Stimulated activated naive CD8-positive, alpha-beta T cell treated with anti-CD3 and anti-CD28 coated beads, Interleukin-15, amount 100 ng/mL, for 72 hours (primary cell): ENCODE measurements around the gene TEF.
"Not testable (repeated sequence)": the region's sequence is repeated elsewhere in the genome, so short reads cannot be mapped to it uniquely, and the experiment has no call there.

Source experiments
- ATAC-seq: fragments of 150-1000 bp; cut with Tn5 transposase; 2 replicates; pipeline ENCODE4 v1.10.0; 2021; ENCODE audit warnings: mild to moderate bottlenecking, moderate library complexity
- DNase-seq, 2 donors: peaks; one replicate each; pipeline ENCODE4 v3.0.0; 2021 to 2022
- H3K27ac Mint-ChIP-seq, 2 donors: one replicate each; pipeline ENCODE4 v1.8.0; 2022; ENCODE audit warnings: mild to moderate bottlenecking in 2 of 2, mixed read lengths in 2 of 2, moderate library complexity in 2 of 2
- H3K27me3 Mint-ChIP-seq: one replicate; pipeline ENCODE4 v1.8.0; 2022; ENCODE audit warnings: mixed read lengths
- H3K4me1 Mint-ChIP-seq: one replicate; pipeline ENCODE4 v1.8.0; 2022; ENCODE audit warnings: mild to moderate bottlenecking, mixed read lengths
- H3K4me3 Mint-ChIP-seq, 2 donors: one replicate each; pipeline ENCODE4 v1.8.0; 2022; ENCODE audit warnings: mild to moderate bottlenecking in 2 of 2, mixed read lengths in 2 of 2, moderate library complexity in 1 of 2
- H3K9me3 Mint-ChIP-seq, 2 donors: one replicate each; pipeline ENCODE4 v1.8.0; 2022; ENCODE audit warnings: mixed read lengths in 2 of 2

The TEF gene

GRCh38 chr22:41394012-41394356 is 12.2 kb downstream of the TEF start:
- Mint-ChIP-seq H3K4me3 (no peak overlapping the region), H3K27me3 (no peaks in the 10 kb centered on the region), H3K4me1 (no peaks in the 10 kb centered on the region)

GRCh38 chr22:41395531-41396240 is 13.9 kb downstream of the TEF start:
- Mint-ChIP-seq H3K27me3 (no peaks in the 10 kb centered on the region), H3K4me1 (no peaks in the 10 kb centered on the region), H3K9me3 (no peaks in the 10 kb centered on the region), H3K27ac (no peak overlapping the region), H3K4me3 (no peak overlapping the region)
- ATAC-seq (no peak), DNase-seq (no peak)

More at GRCh38 chr22:41394012-41394356, 12.2 kb downstream of the TEF start:
- ATAC-seq = no peak
- DNase-seq = no peak
- H3K27ac Mint-ChIP-seq = no peak overlapping the region
- no peaks in the 10 kb centered on the region for H3K9me3 Mint-ChIP-seq

- H3K27ac Mint-ChIP-seq = peak overlapping the region in 1 of 2 donors; percentile 5
- DNase-seq = no peak
- ATAC-seq = no peak
- H3K4me1 Mint-ChIP-seq = no peaks in the 10 kb centered on the region
- no peaks in the 10 kb centered on the region for H3K27me3 Mint-ChIP-seq
- H3K9me3 Mint-ChIP-seq = no peaks in the 10 kb centered on the region
- no peak overlapping the region for H3K4me3 Mint-ChIP-seq
Observed at GRCh38 chr22:41397143-41397811, 15.5 kb downstream of the TEF start.

GRCh38 chr22:41398921-41399320 is 17.2 kb downstream of the TEF start:
- Mint-ChIP-seq H3K4me3 (no peak overlapping the region), H3K9me3 (no peaks in the 10 kb centered on the region)

GRCh38 chr22:41401781-41402648 is 20.3 kb downstream of the TEF start:
- H3K9me3 Mint-ChIP-seq = no peaks in the 10 kb centered on the region
- no peak overlapping the region for H3K4me3 Mint-ChIP-seq
- no peaks in the 10 kb centered on the region for H3K27me3 Mint-ChIP-seq
- DNase-seq (no peak), ATAC-seq (no peak)
- H3K4me1 Mint-ChIP-seq = peaks cover 31% of the 10 kb centered on the region
- H3K27ac Mint-ChIP-seq = peak overlapping the region in 1 of 2 donors; percentile 1

More at GRCh38 chr22:41398921-41399320, 17.2 kb downstream of the TEF start:
- peaks cover 6% of the 10 kb centered on the region for H3K4me1 Mint-ChIP-seq
- ATAC-seq (no peak), DNase-seq (no peak)
- H3K27ac Mint-ChIP-seq = no peak overlapping the region
- H3K27me3 Mint-ChIP-seq = no peaks in the 10 kb centered on the region

GRCh38 chr22:41402851-41403250 is 21.1 kb downstream of the TEF start:
- not testable (repeated sequence) for H3K9me3 Mint-ChIP-seq, H3K27ac Mint-ChIP-seq, H3K27me3 Mint-ChIP-seq, H3K4me3 Mint-ChIP-seq, ATAC-seq, DNase-seq
- H3K4me1 Mint-ChIP-seq = peaks cover 31% of the 10 kb centered on the region

GRCh38 chr22:41403532-41404318 is 22.0 kb downstream of the TEF start:
- peak overlapping the region; percentile 8 to 28 for H3K4me3 Mint-ChIP-seq
- H3K4me1 Mint-ChIP-seq = peaks cover 31% of the 10 kb centered on the region
- ATAC-seq (peak; percentile 99), DNase-seq (peak; percentile 87 to 91)
- no peak overlapping the region for H3K27ac Mint-ChIP-seq
- no peaks in the 10 kb centered on the region for H3K9me3 Mint-ChIP-seq
- no peaks in the 10 kb centered on the region for H3K27me3 Mint-ChIP-seq

- Mint-ChIP-seq H3K27ac (peak overlapping the region; percentile 89 to 93), H3K4me3 (peak overlapping the region; percentile 62 to 72), H3K4me1 (peaks cover 40% of the 10 kb centered on the region), H3K27me3 (no peaks in the 10 kb centered on the region), H3K9me3 (no peaks in the 10 kb centered on the region)
- DNase-seq (peak; percentile 49 to 61), ATAC-seq (peak; percentile 62)
Observed at GRCh38 chr22:41405588-41405987, 23.8 kb downstream of the TEF start.

GRCh38 chr22:41406410-41406809 is 24.7 kb downstream of the TEF start:
- Mint-ChIP-seq H3K4me1 (peaks cover 48% of the 10 kb centered on the region), H3K9me3 (no peaks in the 10 kb centered on the region), H3K27me3 (no peaks in the 10 kb centered on the region), H3K27ac (peak overlapping the region; percentile 7 to 89), H3K4me3 (peak overlapping the region; percentile 44 to 71)
- ATAC-seq (no peak), DNase-seq (no peak)

GRCh38 chr22:41407433-41407832 is 25.7 kb downstream of the TEF start:
- no peaks in the 10 kb centered on the region for H3K27me3 Mint-ChIP-seq
- no peaks in the 10 kb centered on the region for H3K9me3 Mint-ChIP-seq
- H3K27ac Mint-ChIP-seq = peak overlapping the region in 1 of 2 donors; percentile 48
- ATAC-seq (no peak), DNase-seq (no peak)
- H3K4me1 Mint-ChIP-seq = peaks cover 58% of the 10 kb centered on the region
- no peak overlapping the region for H3K4me3 Mint-ChIP-seq

- H3K9me3 Mint-ChIP-seq = no peaks in the 10 kb centered on the region
- no peaks in the 10 kb centered on the region for H3K27me3 Mint-ChIP-seq
- H3K27ac Mint-ChIP-seq = no peak overlapping the region
- ATAC-seq (no peak), DNase-seq (no peak)
- H3K4me1 Mint-ChIP-seq = peaks cover 58% of the 10 kb centered on the region
- H3K4me3 Mint-ChIP-seq = no peak overlapping the region
Observed at GRCh38 chr22:41408665-41409064, 26.9 kb downstream of the TEF start.

- H3K27ac Mint-ChIP-seq = peak overlapping the region; percentile 83 to 85
- no peaks in the 10 kb centered on the region for H3K27me3 Mint-ChIP-seq
- no peaks in the 10 kb centered on the region for H3K9me3 Mint-ChIP-seq
- H3K4me1 Mint-ChIP-seq = peaks cover 52% of the 10 kb centered on the region
- ATAC-seq (no peak), DNase-seq (no peak)
- H3K4me3 Mint-ChIP-seq = peak overlapping the region; percentile 5 to 23
Observed at GRCh38 chr22:41410311-41410751, 28.6 kb downstream of the TEF start.

- H3K4me1 Mint-ChIP-seq = peaks cover 52% of the 10 kb centered on the region
- H3K4me3 Mint-ChIP-seq = peak overlapping the region; percentile 7 to 48
- peak overlapping the region; percentile 22 to 91 for H3K27ac Mint-ChIP-seq
- no peaks in the 10 kb centered on the region for H3K27me3 Mint-ChIP-seq
- DNase-seq = no peak
- H3K9me3 Mint-ChIP-seq = no peaks in the 10 kb centered on the region
- no peak for ATAC-seq
Observed at GRCh38 chr22:41411021-41411851, 29.5 kb downstream of the TEF start.

- ATAC-seq = no peak
- H3K4me3 Mint-ChIP-seq = peak overlapping the region; percentile 85 to 99
- no peak for DNase-seq
Observed at GRCh38 chr22:41415554-41415953, 33.8 kb downstream of the TEF start.

More at GRCh38 chr22:41415554-41415953, 33.8 kb downstream of the TEF start:
- Mint-ChIP-seq H3K9me3 (no peaks in the 10 kb centered on the region), H3K4me1 (peaks cover 45% of the 10 kb centered on the region), H3K27me3 (no peaks in the 10 kb centered on the region), H3K27ac (peak overlapping the region; percentile 72)
